HL-60/S4 treated with retinoic acid at 250 ng/mL for 4 days and 3 days (cell line): ENCODE results near the gene SP100.
"Not testable (repeated sequence)": the region's sequence is repeated elsewhere in the genome, so short reads cannot be mapped to it uniquely, and the experiment has no call there.

ENCODE experiments used
- in situ Hi-C: fragments of 300-500 bp; cut with MboI; formaldehyde crosslinking; loops from 2 replicates; pipeline ENCODE4 v1.7.0; 2022; ENCODE audit warnings: low sequenced_read_pairs

SP100 gene

GRCh38 chr2:230416061-230416721, at the start of gene SP100:
TSS of gene SP100 (plus strand) at chr2:230416201. CDS start at chr2:230416297, 96 bp downstream.
- in situ Hi-C loops: no loop called here

- in situ Hi-C loops: no loop called here
Observed at GRCh38 chr2:230382108-230382507, 33.9 kb upstream of the SP100 start.

GRCh38 chr2:230383453-230383852, 32.5 kb upstream of the SP100 start:
- in situ Hi-C loops: no loop called here

GRCh38 chr2:230384986-230385385, 31.0 kb upstream of the SP100 start:
- in situ Hi-C loops: no loop called here

GRCh38 chr2:230394301-230394700, 21.7 kb upstream of the SP100 start:
- in situ Hi-C loops: no loop called here

- in situ Hi-C loops: not testable (repeated sequence)
Observed at GRCh38 chr2:230398698-230399097, 17.3 kb upstream of the SP100 start.

- in situ Hi-C loops: no loop called here
Observed at GRCh38 chr2:230400041-230400440, 16.0 kb upstream of the SP100 start.

GRCh38 chr2:230400454-230400853, 15.5 kb upstream of the SP100 start:
- in situ Hi-C loops: no loop called here

GRCh38 chr2:230401026-230401425, 15.0 kb upstream of the SP100 start:
- in situ Hi-C loops: not testable (repeated sequence)

GRCh38 chr2:230403746-230404145, 12.3 kb upstream of the SP100 start:
- in situ Hi-C loops: no loop called here

- in situ Hi-C loops: no loop called here
Observed at GRCh38 chr2:230405824-230406223, 10.2 kb upstream of the SP100 start.

GRCh38 chr2:230408244-230408842, 7.7 kb upstream of the SP100 start:
- in situ Hi-C loops: no loop called here

- in situ Hi-C loops: not testable (repeated sequence)
Observed at GRCh38 chr2:230409316-230409715, 6.7 kb upstream of the SP100 start.

- in situ Hi-C loops: no loop called here
Observed at GRCh38 chr2:230410263-230410662, 5.7 kb upstream of the SP100 start.

- in situ Hi-C loops: no loop called here
Observed at GRCh38 chr2:230410861-230411569, 5.0 kb upstream of the SP100 start.

GRCh38 chr2:230411570-230412370, 4.2 kb upstream of the SP100 start:
- in situ Hi-C loops: no loop called here

GRCh38 chr2:230412371-230412711, 3.7 kb upstream of the SP100 start:
- in situ Hi-C loops: no loop called here

- in situ Hi-C loops: no loop called here
Observed at GRCh38 chr2:230412846-230413245, 3.2 kb upstream of the SP100 start.

GRCh38 chr2:230413479-230413878, 2.5 kb upstream of the SP100 start:
- in situ Hi-C loops: no loop called here

- in situ Hi-C loops: no loop called here
Observed at GRCh38 chr2:230414302-230414701, 1.7 kb upstream of the SP100 start.

GRCh38 chr2:230417436-230417835, 1.4 kb downstream of the SP100 start:
- in situ Hi-C loops: no loop called here
